ENCODE data around the gene TFCP2L1.

The TFCP2L1 gene

DNA sequence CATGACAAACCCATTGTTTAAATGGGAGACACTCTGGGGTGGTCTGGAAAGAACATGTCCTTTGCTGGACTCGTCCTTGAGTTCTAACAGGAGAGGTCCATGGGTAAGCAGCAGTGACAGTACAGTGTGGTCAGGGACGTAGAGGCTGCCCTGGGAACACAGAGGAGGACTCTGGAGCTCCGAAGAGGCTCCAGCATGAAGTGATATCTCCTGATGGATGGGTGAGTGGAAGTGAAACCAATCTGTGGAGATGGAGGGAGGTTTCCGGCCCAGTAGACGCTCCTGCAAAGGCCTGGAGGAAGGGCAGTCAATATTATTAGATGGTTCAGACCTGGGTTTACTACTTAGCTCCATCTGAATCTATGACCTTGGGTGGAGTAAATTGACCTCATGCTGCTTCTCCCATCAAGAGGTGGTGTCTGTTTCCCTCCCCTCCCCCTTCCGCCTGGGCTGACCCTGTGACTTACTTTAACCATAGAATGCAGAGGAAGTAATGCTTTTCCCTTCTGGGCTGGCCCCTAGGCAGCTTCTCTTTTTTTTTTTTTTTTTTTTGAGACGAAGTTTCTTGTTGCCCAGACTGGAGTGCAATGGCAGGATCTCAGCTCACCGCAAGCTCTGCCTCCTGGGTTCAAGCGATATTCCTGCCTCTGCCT lies 2.3 kb upstream of the TFCP2L1 start:
- Histone ChIP-seq H3K27me3 (replicated peaks; ENCODE audit: control insufficient read depth, insufficient read depth, low read length, poor library complexity, severe bottlenecking) (peaks cover 7% of the 10 kb centered on the region), H3K4me1 (ENCODE audit: control insufficient read depth, insufficient read depth, low read length, poor library complexity, severe bottlenecking) (peaks cover 4% of the 10 kb centered on the region), H3K27ac (ENCODE audit: insufficient read depth, low read length, poor library complexity, severe bottlenecking) (no peak overlapping the region), H3K4me3 (ENCODE audit: insufficient read depth, low read depth, low read length, poor library complexity, severe bottlenecking) (no peak overlapping the region), H3K36me3 (ENCODE audit: control insufficient read depth, insufficient read depth, low read length) (no peaks in the 10 kb centered on the region), H3K9me3 (ENCODE audit: control insufficient read depth, low read length) (no peaks in the 10 kb centered on the region)
- DNase-seq, result no peak

GRCh38 chr2:121286506-121286905 lies 1.5 kb upstream of the TFCP2L1 start:
- H3K27me3 ChIP-seq (replicated peaks; ENCODE audit: control insufficient read depth, insufficient read depth, low read length, poor library complexity, severe bottlenecking), result peaks cover 7% of the 10 kb centered on the region
- H3K4me3 ChIP-seq (ENCODE audit: insufficient read depth, low read depth, low read length, poor library complexity, severe bottlenecking), result no peak overlapping the region
- DNase-seq, result no peak
- no peaks in the 10 kb centered on the region for H3K9me3 ChIP-seq (ENCODE audit: control insufficient read depth, low read length)
- H3K4me1 ChIP-seq (ENCODE audit: control insufficient read depth, insufficient read depth, low read length, poor library complexity, severe bottlenecking), result peaks cover 4% of the 10 kb centered on the region
- no peak overlapping the region for H3K27ac ChIP-seq (ENCODE audit: insufficient read depth, low read length, poor library complexity, severe bottlenecking)
- H3K36me3 ChIP-seq (ENCODE audit: control insufficient read depth, insufficient read depth, low read length), result no peaks in the 10 kb centered on the region

DNA sequence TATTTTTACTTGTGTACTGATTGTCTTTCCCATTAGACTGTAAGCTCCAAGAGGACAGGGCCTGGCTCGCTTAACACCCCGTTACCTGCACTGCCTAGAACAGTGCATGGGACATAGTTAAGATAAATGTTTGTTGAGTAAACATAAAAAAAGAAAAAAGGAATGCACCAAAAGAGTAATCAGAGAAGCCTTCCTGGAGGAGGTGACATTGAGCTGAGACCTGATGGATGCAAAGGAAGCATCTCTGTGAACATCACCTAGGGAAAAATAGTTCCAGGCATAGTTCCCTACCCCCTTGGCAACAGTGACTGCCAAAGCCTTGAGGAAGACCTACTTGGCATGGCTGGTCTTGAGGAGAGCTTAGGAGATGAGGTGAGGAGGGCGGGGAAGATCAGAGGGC lies 924 bp upstream of the TFCP2L1 start:
- peaks cover 4% of the 10 kb centered on the region for H3K4me1 ChIP-seq (ENCODE audit: control insufficient read depth, insufficient read depth, low read length, poor library complexity, severe bottlenecking)
- H3K27me3 ChIP-seq (replicated peaks; ENCODE audit: control insufficient read depth, insufficient read depth, low read length, poor library complexity, severe bottlenecking), result peaks cover 7% of the 10 kb centered on the region
- no peak overlapping the region for H3K27ac ChIP-seq (ENCODE audit: insufficient read depth, low read length, poor library complexity, severe bottlenecking)
- H3K4me3 ChIP-seq (ENCODE audit: insufficient read depth, low read depth, low read length, poor library complexity, severe bottlenecking), result no peak overlapping the region
- DNase-seq, result no peak
- no peaks in the 10 kb centered on the region for H3K36me3 ChIP-seq (ENCODE audit: control insufficient read depth, insufficient read depth, low read length)
- H3K9me3 ChIP-seq (ENCODE audit: control insufficient read depth, low read length), result no peaks in the 10 kb centered on the region

DNA sequence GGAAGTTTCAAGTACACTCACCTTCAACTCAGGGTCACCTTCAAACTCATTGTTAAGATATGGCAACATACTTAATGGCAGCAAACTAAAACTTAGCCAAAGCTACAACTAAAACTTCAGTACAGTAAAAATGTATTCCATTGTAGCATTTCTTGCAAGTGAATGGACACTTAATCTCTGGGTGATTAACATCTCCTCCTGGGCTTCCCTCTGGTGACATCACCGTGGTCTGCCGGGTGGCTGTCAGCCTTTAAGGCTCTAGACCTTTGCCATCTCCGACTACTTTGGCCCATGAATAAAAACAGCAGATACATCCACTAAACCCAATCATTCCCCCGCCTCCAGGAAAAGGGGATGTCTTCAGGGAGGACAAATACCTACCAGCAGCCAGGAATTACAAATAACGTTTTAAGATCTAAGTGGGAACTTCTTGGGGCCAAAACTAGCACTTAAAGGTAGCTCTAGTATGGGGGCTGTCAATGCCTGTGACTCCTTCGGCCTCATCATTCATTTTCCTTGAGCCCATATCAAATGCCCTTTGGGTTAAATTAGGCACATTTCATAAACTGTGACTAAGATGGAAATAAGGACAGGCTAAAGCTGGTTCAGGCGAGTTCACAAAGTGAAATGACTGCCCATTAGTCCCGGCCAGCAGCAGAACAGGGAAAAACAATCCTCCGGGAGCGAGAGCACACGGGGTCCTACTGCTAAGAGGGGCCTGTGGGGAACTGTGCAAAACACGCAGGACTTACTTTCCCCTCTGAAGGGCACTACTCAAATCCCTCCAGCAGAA lies 1.1 kb downstream of the TFCP2L1 start:
- no peak overlapping the region for H3K27ac ChIP-seq (ENCODE audit: insufficient read depth, low read length, poor library complexity, severe bottlenecking)
- DNase-seq, result no peak
- no peaks in the 10 kb centered on the region for H3K9me3 ChIP-seq (ENCODE audit: control insufficient read depth, low read length)
- H3K4me3 ChIP-seq (ENCODE audit: insufficient read depth, low read depth, low read length, poor library complexity, severe bottlenecking), result no peak overlapping the region
- peaks cover 7% of the 10 kb centered on the region for H3K27me3 ChIP-seq (replicated peaks; ENCODE audit: control insufficient read depth, insufficient read depth, low read length, poor library complexity, severe bottlenecking)
- peaks cover 4% of the 10 kb centered on the region for H3K4me1 ChIP-seq (ENCODE audit: control insufficient read depth, insufficient read depth, low read length, poor library complexity, severe bottlenecking)
- H3K36me3 ChIP-seq (ENCODE audit: control insufficient read depth, insufficient read depth, low read length), result no peaks in the 10 kb centered on the region

DNA sequence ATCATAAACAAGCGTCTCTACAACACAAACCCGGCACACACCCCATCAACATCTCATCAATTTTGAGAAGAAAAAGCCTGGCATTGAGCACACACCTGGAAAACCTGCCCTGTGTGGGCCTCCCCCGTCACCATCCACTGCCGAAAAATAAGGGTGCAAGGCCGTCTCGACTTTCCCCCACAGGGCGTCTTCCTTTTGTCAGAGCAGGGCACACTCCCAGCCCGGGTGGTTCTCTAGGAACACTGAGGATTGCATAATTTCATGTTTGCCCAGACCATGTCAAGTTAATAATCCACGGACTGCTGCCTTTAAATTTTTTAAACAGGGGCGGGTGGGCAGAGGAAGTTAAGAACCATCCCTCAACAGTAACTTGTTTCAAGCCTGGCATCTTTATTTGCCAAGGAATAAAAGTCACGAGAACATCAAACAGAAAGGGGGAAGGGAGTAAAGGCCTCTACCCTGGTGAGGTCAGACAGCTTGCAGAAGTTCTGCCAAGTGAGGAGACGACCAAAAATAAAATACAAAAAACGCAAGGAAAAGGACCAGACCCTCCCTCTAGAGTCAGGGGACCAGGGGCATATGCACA lies 2.1 kb downstream of the TFCP2L1 start:
- Histone ChIP-seq H3K9me3 (ENCODE audit: control insufficient read depth, low read length) (no peaks in the 10 kb centered on the region), H3K36me3 (ENCODE audit: control insufficient read depth, insufficient read depth, low read length) (no peaks in the 10 kb centered on the region), H3K27me3 (replicated peaks; ENCODE audit: control insufficient read depth, insufficient read depth, low read length, poor library complexity, severe bottlenecking) (peaks cover 7% of the 10 kb centered on the region), H3K27ac (ENCODE audit: insufficient read depth, low read length, poor library complexity, severe bottlenecking) (no peak overlapping the region), H3K4me3 (ENCODE audit: insufficient read depth, low read depth, low read length, poor library complexity, severe bottlenecking) (no peak overlapping the region), H3K4me1 (ENCODE audit: control insufficient read depth, insufficient read depth, low read length, poor library complexity, severe bottlenecking) (peaks cover 4% of the 10 kb centered on the region)
- DNase-seq, result no peak

DNA sequence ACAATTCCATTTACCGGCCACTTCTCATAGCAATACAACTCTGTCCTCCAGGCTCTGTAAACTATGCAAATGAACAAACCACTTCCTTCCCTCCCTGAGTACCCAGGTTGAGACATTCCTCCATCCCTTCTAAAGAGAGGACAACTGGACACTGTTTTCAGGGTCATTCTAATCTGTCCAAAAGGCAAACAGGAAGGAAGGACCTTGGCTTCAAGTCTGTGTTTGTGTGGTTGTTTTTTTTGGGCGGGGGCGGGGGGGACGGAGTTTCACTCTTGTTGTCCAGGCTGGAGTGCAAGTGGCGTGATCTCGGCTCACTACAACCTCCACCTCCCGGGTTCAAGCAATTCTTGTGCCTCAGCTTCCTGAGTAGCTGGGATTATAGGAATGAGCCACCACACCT lies 3.3 kb downstream of the TFCP2L1 start:
- Histone ChIP-seq H3K9me3 (ENCODE audit: control insufficient read depth, low read length) (no peaks in the 10 kb centered on the region), H3K4me3 (ENCODE audit: insufficient read depth, low read depth, low read length, poor library complexity, severe bottlenecking) (no peak overlapping the region), H3K27me3 (replicated peaks; ENCODE audit: control insufficient read depth, insufficient read depth, low read length, poor library complexity, severe bottlenecking) (peaks cover 7% of the 10 kb centered on the region), H3K27ac (ENCODE audit: insufficient read depth, low read length, poor library complexity, severe bottlenecking) (no peak overlapping the region), H3K4me1 (ENCODE audit: control insufficient read depth, insufficient read depth, low read length, poor library complexity, severe bottlenecking) (peaks cover 4% of the 10 kb centered on the region), H3K36me3 (ENCODE audit: control insufficient read depth, insufficient read depth, low read length) (no peaks in the 10 kb centered on the region)
- DNase-seq, result no peak

- H3K4me3 ChIP-seq (ENCODE audit: insufficient read depth, low read depth, low read length, poor library complexity, severe bottlenecking), result no peak overlapping the region
- H3K36me3 ChIP-seq (ENCODE audit: control insufficient read depth, insufficient read depth, low read length), result no peaks in the 10 kb centered on the region
- peaks cover 7% of the 10 kb centered on the region for H3K27me3 ChIP-seq (replicated peaks; ENCODE audit: control insufficient read depth, insufficient read depth, low read length, poor library complexity, severe bottlenecking)
- no peak overlapping the region for H3K27ac ChIP-seq (ENCODE audit: insufficient read depth, low read length, poor library complexity, severe bottlenecking)
- H3K4me1 ChIP-seq (ENCODE audit: control insufficient read depth, insufficient read depth, low read length, poor library complexity, severe bottlenecking), result peaks cover 4% of the 10 kb centered on the region
- H3K9me3 ChIP-seq (ENCODE audit: control insufficient read depth, low read length), result no peaks in the 10 kb centered on the region
- DNase-seq, result no peak
Measured at GRCh38 chr2:121281107-121281506, 3.9 kb downstream of the TFCP2L1 start.

DNA sequence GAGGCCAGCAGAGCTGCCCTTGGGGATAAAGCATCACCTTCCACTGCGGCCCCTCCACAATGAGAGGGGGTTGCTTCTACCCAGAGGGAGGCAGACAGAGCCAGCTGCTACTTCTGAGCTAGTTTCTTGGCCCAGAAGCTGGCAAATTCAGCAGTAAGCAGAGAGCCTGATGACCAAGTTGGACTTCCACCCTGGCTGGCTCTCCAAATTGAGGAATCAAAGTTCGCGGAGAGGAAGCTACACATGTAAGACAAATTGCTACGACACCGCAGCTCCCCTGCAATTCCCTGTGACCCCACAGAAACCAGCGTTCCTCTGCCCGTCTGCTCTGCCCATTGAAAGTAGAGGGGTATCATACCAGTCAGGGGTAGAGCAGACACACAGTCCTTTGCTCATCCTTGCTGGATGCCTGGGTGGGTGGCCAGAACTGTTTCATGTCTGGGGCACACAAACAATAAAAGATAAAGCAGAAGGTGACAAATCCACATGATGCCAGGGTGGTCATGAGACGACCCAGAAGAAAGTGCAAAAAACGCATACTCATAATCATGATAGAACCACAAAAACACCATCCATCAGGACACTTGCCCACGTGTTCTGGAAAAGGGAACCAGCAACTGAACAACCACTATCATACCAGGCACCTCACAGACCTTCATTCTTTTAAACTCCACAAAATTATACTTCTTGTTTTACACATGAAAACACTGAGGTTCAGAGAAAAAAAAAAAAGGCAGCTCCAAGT lies 5.4 kb downstream of the TFCP2L1 start:
- no peaks in the 10 kb centered on the region for H3K36me3 ChIP-seq (ENCODE audit: control insufficient read depth, insufficient read depth, low read length)
- no peaks in the 10 kb centered on the region for H3K9me3 ChIP-seq (ENCODE audit: control insufficient read depth, low read length)
- peaks cover 3% of the 10 kb centered on the region for H3K4me1 ChIP-seq (ENCODE audit: control insufficient read depth, insufficient read depth, low read length, poor library complexity, severe bottlenecking)
- no peak overlapping the region for H3K4me3 ChIP-seq (ENCODE audit: insufficient read depth, low read depth, low read length, poor library complexity, severe bottlenecking)
- no peak overlapping the region for H3K27ac ChIP-seq (ENCODE audit: insufficient read depth, low read length, poor library complexity, severe bottlenecking)
- peaks cover 4% of the 10 kb centered on the region for H3K27me3 ChIP-seq (replicated peaks; ENCODE audit: control insufficient read depth, insufficient read depth, low read length, poor library complexity, severe bottlenecking)
- DNase-seq, result no peak

DNA sequence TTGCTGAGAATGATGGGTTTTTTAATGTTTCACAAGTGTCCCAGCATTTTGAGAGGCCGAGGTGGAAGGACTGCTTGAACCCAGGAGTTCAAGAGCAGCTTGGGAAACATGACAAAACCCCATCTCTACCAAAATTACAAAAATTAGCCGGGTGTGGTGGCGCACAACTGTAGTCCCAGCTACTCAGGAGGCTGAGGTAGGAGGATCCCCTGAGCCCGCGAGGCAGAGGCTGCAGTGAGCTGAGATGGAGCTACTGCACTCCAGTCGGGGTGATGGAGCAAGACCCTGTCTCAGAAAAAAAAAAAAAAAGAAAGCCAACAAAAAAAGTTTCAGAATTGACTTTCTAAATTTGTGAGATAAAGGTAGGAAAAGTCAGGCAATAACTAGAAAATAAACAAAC lies 8.7 kb downstream of the TFCP2L1 start:
- Histone ChIP-seq H3K4me1 (ENCODE audit: control insufficient read depth, insufficient read depth, low read length, poor library complexity, severe bottlenecking) (no peaks in the 10 kb centered on the region), H3K27ac (ENCODE audit: insufficient read depth, low read length, poor library complexity, severe bottlenecking) (no peak overlapping the region), H3K4me3 (ENCODE audit: insufficient read depth, low read depth, low read length, poor library complexity, severe bottlenecking) (no peak overlapping the region), H3K9me3 (ENCODE audit: control insufficient read depth, low read length) (no peaks in the 10 kb centered on the region), H3K36me3 (ENCODE audit: control insufficient read depth, insufficient read depth, low read length) (no peaks in the 10 kb centered on the region), H3K27me3 (replicated peaks; ENCODE audit: control insufficient read depth, insufficient read depth, low read length, poor library complexity, severe bottlenecking) (no peaks in the 10 kb centered on the region)
- no peak for DNase-seq

Measured in effector memory CD4-positive, alpha-beta T cell (primary cell).